SKM-1 treated with dmso at 0.1 percent for 144 hours (cell line): ENCODE results near the gene PLCD1.

Experiments
- DNase-seq: peaks from one replicate; lab custom pipeline; 2025; ENCODE audit not compliant: unreplicated experiment; lab: John Stamatoyannopoulos, UW

Gene PLCD1

GRCh38 chr3:38001456-38002081 lies 27.9 kb downstream of the PLCD1 start:
- no peak for DNase-seq

- DNase-seq, result no peak
These were observed 28.4 kb downstream of the PLCD1 start for GRCh38 chr3:38000965-38001455.

GRCh38 chr3:38000242-38000916 lies 29.1 kb downstream of the PLCD1 start:
- DNase-seq, result no peak

GRCh38 chr3:37999836-38000235 lies 29.6 kb downstream of the PLCD1 start:
- DNase-seq, result no peak

GRCh38 chr3:37997791-37998370 lies 31.6 kb downstream of the PLCD1 start:
- DNase-seq, result no peak

GRCh38 chr3:37997342-37997741 lies 32.1 kb downstream of the PLCD1 start:
- no peak for DNase-seq

GRCh38 chr3:37996785-37997301 lies 32.6 kb downstream of the PLCD1 start:
- DNase-seq, result peak; percentile 59

- DNase-seq, result no peak
These were observed 33.5 kb downstream of the PLCD1 start for GRCh38 chr3:37995652-37996641.

GRCh38 chr3:37994639-37994972 lies 34.8 kb downstream of the PLCD1 start:
- no peak for DNase-seq

- DNase-seq, result peak; percentile 58
These were observed 35.4 kb downstream of the PLCD1 start for GRCh38 chr3:37993820-37994638.

GRCh38 chr3:37993460-37993819 lies 36.0 kb downstream of the PLCD1 start:
- no peak for DNase-seq

GRCh38 chr3:37993067-37993455 lies 36.4 kb downstream of the PLCD1 start:
- no peak for DNase-seq

- DNase-seq, result no peak
These were observed 37.0 kb downstream of the PLCD1 start for GRCh38 chr3:37992271-37993066.

- no peak for DNase-seq
These were observed 37.6 kb downstream of the PLCD1 start for GRCh38 chr3:37991823-37992222.

GRCh38 chr3:37991109-37991508 lies 38.3 kb downstream of the PLCD1 start:
- DNase-seq, result no peak

GRCh38 chr3:37990527-37990926 lies 38.9 kb downstream of the PLCD1 start, which contains the start of gene VILL:
Gene VILL (plus strand): TSS chr3:37990786. CDS start chr3:37993673, 2,887 bp downstream.
- DNase-seq, result no peak

- no peak for DNase-seq
These were observed 39.5 kb downstream of the PLCD1 start for GRCh38 chr3:37989821-37990480.

- no peak for DNase-seq
These were observed 40.4 kb downstream of the PLCD1 start for GRCh38 chr3:37988931-37989525.
